Gastroesophageal sphincter (tissue), 3 donors: Measurements from ENCODE around the gene CXCL17.

Experiments used
- EP300 ChIP-seq: sonication (generic); formaldehyde crosslinking; IDR thresholded peaks from one replicate; pipeline ENCODE4 v1.6.1; 2017; ENCODE audit warnings: antibody characterized with exemption, mild to moderate bottlenecking
- POLR2AphosphoS5 ChIP-seq: sonication (generic); formaldehyde crosslinking; IDR thresholded peaks from one replicate; pipeline ENCODE4 v1.6.1; 2017; ENCODE audit warnings: antibody characterized with exemption
- TF ChIP-seq, protein P1 (sequence below), 4 experiments: fragments of 200-600 bp in 2 of 4; fragments of 450-650 bp in 2 of 4; sonication (generic) in 1 of 4; IDR thresholded peaks; one replicate each; pipeline ENCODE4 v1.5.1; 2017 to 2019; ENCODE audit warnings: antibody characterized with exemption in 4 of 4, mild to moderate bottlenecking in 2 of 4, moderate library complexity in 2 of 4

DNA sequence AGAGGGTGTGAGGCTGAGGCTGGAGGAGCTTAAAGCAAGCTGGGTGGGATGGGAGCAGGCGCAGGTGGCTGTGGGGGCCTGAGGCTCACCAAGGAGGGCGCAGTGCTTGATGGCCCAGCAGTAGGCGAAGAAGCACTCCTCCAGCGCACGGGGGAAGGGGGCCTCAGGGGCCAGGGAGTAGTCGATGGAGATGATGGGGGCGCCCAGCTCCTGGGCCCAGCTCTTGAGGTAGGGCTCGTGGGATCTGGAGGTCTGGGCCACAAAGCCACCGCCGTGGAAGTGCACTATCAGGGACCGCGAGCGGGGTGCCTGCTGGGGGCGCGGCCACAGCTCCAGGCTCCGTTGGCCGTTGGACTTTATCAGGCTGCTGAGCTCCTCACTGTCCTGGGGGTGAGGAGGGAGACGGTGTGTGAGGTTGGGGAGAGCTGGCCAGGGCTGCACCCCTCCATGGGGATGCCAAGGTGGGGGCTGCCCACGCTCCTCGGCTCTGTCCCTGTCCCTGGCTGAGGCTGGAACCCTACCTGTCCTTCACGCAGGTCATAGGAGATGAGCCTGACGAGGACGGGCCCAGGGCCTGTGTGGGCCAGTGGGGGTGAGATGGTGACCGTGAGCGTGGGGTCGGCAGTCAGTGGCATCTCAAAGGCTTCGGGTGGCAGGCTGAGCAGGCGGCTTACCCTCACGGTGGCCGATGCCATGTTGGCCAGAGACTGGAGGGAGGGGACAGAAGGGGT lies 35.5 kb downstream of the CXCL17 start:
- no peak for TF ChIP-seq EP300
- TF ChIP-seq, protein P1, sequence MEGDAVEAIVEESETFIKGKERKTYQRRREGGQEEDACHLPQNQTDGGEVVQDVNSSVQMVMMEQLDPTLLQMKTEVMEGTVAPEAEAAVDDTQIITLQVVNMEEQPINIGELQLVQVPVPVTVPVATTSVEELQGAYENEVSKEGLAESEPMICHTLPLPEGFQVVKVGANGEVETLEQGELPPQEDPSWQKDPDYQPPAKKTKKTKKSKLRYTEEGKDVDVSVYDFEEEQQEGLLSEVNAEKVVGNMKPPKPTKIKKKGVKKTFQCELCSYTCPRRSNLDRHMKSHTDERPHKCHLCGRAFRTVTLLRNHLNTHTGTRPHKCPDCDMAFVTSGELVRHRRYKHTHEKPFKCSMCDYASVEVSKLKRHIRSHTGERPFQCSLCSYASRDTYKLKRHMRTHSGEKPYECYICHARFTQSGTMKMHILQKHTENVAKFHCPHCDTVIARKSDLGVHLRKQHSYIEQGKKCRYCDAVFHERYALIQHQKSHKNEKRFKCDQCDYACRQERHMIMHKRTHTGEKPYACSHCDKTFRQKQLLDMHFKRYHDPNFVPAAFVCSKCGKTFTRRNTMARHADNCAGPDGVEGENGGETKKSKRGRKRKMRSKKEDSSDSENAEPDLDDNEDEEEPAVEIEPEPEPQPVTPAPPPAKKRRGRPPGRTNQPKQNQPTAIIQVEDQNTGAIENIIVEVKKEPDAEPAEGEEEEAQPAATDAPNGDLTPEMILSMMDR (IDR thresholded peaks at IDR 0.05), result no peak
- TF ChIP-seq POLR2AphosphoS5, result no peak
